Adrenal gland (tissue), 5 donors: Measurements from ENCODE around the gene DEFB132.

Experiments
- CTCF ChIP-seq, 6 experiments: fragments of 450-650 bp in 4 of 6; fragments of 200-600 bp in 2 of 6; sonication (generic) in 1 of 6; IDR thresholded peaks; 1 replicate in 5 of 6; 2 replicates in 1 of 6; pipeline versions ENCODE4 v1.5.1 to v1.8.0; 2016 to 2021; ENCODE audit warnings: antibody characterized with exemption in 6 of 6, mild to moderate bottlenecking in 2 of 6, moderate library complexity in 1 of 6
- POLR2A ChIP-seq, 2 donors: fragments of 450-650 bp; IDR thresholded peaks; one replicate each; pipeline ENCODE4 v1.6.1; 2017; ENCODE audit warnings: antibody characterized with exemption in 2 of 2, mild to moderate bottlenecking in 2 of 2, moderate library complexity in 1 of 2
- donor health status: DM: no; HTN: no; CAD: no.

- TF ChIP-seq CTCF (IDR thresholded peaks at IDR 0.05) (no peak), POLR2A (IDR thresholded peaks at IDR 0.05) (no peak)
Measured at GRCh38 chr20:215796-216195, 41.7 kb upstream of the DEFB132 start.
